GM19193 (cell line): ENCODE data around the gene INVS.

Source experiments
- POLR2A ChIP-seq: IDR thresholded peaks from 4 replicates; pipeline ENCODE4 v1.6.1; 2011; ENCODE audit not compliant: insufficient read depth, insufficient read length; ENCODE audit errors: extremely low read depth

INVS gene

DNA sequence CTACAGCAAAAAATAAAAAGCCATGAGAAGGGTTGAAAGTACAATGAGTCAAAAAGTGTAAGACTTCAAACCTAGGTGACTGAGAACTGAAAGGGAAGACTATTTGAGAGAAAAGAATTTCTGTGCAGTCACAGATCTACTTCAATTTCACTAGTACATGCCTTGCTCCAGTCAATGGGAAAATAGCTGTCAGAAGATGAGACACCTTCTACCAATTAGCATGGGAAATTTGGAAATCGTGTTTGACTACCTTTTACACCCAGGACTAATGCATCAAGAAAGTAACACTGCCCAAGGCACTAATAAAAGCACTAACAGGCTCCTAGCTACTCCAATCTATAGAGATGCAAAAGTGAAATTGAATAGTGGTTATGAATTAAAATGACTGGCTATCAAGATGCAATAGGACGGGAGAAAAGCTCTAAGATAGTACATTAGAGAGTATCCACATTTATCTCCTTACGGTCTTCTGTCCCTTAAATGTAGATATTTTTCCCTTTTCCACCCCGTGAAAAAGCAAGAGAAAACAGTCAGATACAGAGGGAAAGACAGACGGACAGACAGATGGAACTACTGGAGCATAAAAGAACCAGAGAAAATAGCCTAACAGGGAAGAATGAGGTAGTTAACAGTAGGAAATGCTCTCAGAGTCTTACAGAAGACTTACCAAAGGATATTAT is 15.5 kb upstream of the INVS start:
- no peak for TF ChIP-seq POLR2A

DNA sequence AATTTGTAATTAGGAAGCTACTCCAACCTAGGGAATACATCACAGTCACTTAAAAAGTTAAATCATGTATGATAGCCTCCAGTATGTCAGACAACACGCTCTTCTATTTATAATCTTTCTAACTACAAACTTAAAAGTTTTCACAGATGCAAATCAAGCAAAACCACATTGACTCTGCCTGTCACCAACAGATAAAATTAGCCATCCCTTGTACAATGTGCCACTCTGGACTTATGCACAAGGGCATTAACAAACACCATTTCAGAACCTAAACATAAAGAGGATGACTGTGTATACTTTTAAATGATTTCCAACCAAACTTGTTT is 15.0 kb upstream of the INVS start:
- TF ChIP-seq POLR2A, result no peak

- TF ChIP-seq POLR2A, result no peak
Measured at GRCh38 chr9:100084734-100085133, 14.3 kb upstream of the INVS start.

GRCh38 chr9:100086097-100086635 is 12.9 kb upstream of the INVS start:
- no peak for TF ChIP-seq POLR2A

DNA sequence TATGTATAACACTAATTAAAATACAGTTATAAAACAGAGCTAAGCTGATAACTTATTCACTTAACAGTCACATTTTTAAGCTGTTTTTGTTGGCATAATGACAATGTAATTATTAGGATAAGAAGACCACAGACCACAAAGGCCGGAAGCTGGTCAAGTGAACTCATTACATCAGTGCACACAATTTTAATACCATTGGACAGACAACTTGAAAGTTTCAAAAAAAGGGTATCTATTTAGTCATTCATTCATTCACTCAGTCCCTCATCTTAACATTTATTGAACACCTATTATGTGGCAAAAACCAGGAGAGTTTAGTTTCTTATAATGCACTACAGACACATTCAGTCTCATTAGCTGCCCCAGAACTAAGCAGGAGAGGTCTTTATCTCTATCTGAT is 11.8 kb upstream of the INVS start:
- TF ChIP-seq POLR2A, result no peak

DNA sequence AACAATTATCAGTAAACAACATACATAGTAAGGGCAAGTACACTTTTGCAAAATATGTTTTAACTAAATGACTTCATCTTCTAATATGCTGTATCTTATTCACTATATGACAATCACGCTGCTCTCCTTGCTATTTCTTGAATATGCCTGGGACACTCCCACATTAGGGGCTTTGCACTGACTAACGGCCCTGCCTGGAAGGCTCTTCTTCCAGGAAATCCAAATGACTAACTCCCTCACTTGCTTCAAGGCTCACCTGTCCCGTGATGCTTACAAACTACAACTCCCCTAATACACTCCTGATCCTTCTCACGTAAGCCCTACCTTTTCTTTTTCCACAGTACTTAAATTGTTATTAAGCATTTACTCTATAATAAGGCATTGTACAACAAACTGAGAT is 10.8 kb upstream of the INVS start:
- TF ChIP-seq POLR2A, result no peak

- no peak for TF ChIP-seq POLR2A
Measured at GRCh38 chr9:100090880-100091279, 8.2 kb upstream of the INVS start.

GRCh38 chr9:100091650-100092049 is 7.4 kb upstream of the INVS start:
- TF ChIP-seq POLR2A, result no peak

DNA sequence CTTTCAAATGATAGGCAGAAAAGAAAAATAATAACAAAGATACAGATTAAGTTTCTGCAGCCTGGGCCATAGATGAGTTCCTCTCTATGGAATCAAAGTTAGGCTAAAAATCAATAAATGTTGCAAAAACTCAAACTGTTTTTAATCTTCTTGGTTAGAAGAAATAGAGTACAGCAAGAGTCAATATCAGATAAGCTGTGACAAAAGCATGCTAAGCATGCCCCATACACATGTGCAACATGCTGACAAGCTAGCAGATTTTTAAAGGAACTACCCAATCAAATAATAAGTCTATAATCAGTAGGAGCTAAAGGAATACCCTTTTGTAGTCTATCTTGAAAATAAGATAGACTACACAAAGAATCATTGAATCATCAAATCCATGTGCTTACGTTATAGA is 7.0 kb upstream of the INVS start:
- no peak for TF ChIP-seq POLR2A

DNA sequence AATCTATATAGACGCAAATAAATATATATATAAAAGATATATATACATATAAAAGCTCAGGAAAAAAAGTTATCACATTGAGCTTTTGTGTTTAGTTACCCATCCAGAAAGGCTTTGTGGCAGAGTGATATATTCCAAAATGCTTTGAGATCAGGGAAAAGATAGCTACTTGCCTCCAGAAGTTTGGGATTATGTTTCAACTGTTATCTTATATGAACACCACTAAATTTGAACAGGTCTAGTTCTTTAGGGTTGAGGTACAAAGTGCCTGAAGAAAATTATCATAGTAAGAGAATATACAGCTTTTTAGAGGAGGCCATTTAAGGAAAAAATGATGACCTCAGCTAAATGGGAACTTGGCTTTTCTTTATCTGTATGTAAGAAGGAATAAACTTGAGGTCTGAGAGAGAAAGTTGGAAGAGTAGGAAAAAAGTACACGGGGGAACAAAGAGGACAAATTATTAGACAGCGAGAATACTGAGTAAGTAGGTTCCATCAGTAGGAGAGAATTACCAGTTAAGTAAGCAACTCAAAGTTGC is 2.6 kb upstream of the INVS start:
- no peak for TF ChIP-seq POLR2A

- no peak for TF ChIP-seq POLR2A
Measured at GRCh38 chr9:100098046-100098886, 777 bp upstream of the INVS start.

DNA sequence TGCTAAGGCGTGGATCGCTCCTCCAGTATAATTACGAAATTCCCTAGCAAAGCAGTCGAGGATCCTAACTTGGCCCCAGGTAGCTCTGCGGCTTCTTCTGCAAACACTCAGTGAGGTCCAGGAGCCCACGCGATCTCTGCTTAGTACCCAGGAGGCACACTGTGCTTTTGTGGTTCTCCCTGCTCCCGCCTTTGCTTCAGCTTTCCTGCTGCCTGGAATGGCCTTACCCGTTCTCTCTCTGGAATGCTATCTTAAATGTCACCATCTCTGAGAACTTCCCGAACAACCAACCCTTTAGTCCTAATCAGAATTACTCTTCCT is 639 bp downstream of the INVS start:
- TF ChIP-seq POLR2A, result no peak

DNA sequence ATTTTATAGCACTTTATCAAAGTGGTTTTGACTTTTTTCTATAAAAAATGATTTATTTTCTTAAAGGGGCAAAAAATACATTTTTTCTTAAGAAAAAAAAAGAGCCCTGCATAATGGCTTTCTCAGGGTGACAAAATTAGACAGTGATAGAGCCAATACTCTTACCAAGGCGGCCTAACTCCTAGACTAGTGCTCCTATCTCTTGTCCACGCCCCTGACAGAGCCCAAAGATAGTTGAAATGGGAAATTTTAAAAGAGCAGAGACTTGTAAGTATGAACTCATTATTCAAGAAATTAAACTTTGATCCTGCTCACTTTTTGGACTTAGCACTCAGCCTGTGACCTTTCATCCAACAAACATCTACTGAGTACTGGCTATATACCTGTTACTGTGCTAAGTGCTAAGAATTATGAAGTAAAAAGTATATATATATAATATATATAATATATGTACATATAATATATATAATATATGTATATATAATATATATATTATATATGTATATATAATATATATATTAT is 1.2 kb downstream of the INVS start:
- no peak for TF ChIP-seq POLR2A

DNA sequence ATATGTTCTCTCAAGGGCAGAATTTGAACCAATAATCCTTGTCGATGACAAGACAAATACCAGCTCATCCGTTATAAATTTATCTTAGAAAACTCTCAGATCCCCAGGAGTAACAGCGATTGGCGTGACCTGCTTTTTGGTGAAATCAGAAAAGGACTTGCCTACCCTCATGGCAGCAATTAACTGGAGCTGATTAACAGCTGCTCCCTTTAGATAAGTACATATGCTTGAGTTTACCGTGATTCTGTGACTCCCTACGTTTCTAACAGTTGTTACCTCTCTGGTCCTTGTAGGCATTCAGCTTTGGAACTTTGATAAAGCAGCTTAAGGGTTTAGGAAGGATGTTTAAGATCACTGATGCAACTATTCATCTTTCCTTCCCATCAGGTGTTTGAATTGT is 2.6 kb downstream of the INVS start:
- no peak for TF ChIP-seq POLR2A

DNA sequence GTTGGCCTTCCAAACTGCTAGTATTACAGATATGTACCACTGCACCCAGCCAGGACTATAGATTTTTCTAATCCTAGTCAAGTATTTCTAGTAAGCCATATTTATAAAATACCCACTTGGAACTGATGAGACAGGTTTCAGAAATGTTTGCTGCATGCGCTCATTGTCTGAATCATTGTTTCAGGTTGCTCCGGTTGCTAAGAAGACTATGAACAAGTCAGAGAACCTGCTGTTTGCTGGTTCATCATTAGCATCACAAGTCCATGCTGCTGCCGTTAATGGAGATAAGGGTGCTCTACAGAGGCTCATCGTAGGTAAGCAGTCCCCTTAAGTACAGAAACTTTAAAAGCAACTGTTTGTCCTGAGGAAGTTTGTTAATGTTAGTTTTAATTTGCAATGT is 5.3 kb downstream of the INVS start:
- no peak for TF ChIP-seq POLR2A

GRCh38 chr9:100105861-100106260 is 6.8 kb downstream of the INVS start:
- TF ChIP-seq POLR2A, result no peak

GRCh38 chr9:100106616-100107015 is 7.6 kb downstream of the INVS start:
- TF ChIP-seq POLR2A, result no peak

DNA sequence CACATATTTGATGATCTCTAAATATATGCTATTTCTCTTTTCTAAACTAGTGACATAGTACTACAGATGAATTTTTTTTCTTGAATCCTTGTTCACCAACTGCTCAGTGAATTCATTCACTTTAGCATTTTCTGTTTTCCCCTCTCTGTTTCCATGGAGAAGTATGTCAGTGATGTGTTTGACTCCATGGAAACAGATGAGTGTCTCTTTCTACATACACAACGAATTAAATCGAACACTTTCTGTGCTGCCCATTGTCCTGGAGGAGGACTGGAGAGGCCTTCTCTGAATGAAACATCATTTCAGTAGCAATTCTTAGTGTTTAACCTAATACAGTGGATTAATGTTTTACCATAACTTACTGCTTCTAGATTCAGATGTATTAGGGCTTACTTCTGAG is 9.5 kb downstream of the INVS start:
- TF ChIP-seq POLR2A, result no peak
